ENCODE results near the gene SURF4.

GRCh38 chr9:133341369-133342068 lies 34.3 kb downstream of the SURF4 start:
- TF ChIP-seq EZH2 (IDR thresholded peaks at IDR 0.05; ENCODE audit: borderline replicate concordance, low read depth, low read length, severe bottlenecking) (no peak), CTCF (IDR thresholded peaks at IDR 0.05; ENCODE audit: borderline replicate concordance, extremely low read depth, low read length, poor library complexity, severe bottlenecking) (no peak)
